Left colon (tissue), 2 donors: ENCODE data around the gene SIGLEC9. TPM values are rescaled to one million over a fixed set of nuclear protein-coding genes. Genes with fewer than 3 reads are reported as not detected.
"Not testable (repeated sequence)": the region's sequence is repeated elsewhere in the genome, so short reads cannot be mapped to it uniquely, and the experiment has no call there.

ENCODE experiments used
- ATAC-seq: fragments of 200-7000 bp; cut with Tn5 transposase; one replicate; pipeline ENCODE4 v1.9.1; 2020; ENCODE audit warnings: mild to moderate bottlenecking, moderate library complexity
- DNase-seq, 2 donors: peaks; one replicate each; pipeline ENCODE4 v3.0.0-alpha.2; 2020
- intact Hi-C, 2 donors: fragments of 100-400 bp; cut with DNase I in 1 of 2; cut with micrococcal nuclease in 1 of 2; formaldehyde crosslinking; loops; one replicate each; pipeline versions ENCODE4 v1.11.2 to v1.14.0; 2022; cut with DNase I, micrococcal nuclease
- total RNA-seq, 2 donors: library from RNA; stranded (reverse); fragmentation: NEBNext Ultra II Directional; extraction: Animal tissue kit (Norgen Biotek cat#: 25700); gene quantifications; one replicate each; pipeline ENCODE4 v1.2.1, GENCODE V29; 2021
- donor health status: DM: no; HTN: no; CAD: no.
- donor health status: DM: yes; HTN: yes; CAD: no.

SIGLEC9 gene
- total RNA-seq, 2 donors from 2014 or later: 0.82 to 2.0 TPM

DNA sequence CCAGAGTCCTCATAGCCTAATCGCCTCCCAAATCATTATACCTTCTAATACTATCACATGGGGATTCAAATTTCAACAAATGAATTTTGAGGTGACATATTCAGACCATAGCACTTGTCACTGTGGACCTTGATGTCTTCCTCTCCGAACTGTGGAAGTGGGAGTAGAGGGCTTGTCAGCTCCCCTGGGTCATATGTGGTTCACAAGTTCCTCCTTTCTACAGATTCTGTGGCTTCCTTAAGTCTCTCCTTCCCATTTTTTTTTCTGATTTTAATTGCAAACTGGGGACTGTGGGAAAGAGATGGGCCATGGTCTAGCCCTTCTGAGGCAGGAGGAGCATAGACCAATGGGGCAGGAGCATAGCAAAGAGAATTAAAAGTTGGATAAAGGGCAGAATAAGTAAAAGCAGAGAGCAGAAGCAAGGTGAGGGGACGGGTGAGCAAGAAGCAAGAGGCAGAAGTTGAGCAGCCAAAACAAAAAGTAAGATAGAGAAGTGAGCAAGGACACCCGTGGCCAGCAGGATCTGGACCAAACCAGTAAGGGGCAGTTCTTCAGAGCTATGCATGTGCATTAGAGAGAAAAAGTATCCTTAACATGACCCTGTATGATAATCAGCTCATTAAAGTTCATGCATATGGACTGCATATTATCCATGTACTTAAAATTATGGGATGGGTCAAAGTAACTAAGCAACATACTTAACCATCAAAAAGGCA, 14.8 kb downstream of the SIGLEC9 start:
- DNase-seq (no peak), ATAC-seq (no peak)
- intact Hi-C loops: no loop called here

DNA sequence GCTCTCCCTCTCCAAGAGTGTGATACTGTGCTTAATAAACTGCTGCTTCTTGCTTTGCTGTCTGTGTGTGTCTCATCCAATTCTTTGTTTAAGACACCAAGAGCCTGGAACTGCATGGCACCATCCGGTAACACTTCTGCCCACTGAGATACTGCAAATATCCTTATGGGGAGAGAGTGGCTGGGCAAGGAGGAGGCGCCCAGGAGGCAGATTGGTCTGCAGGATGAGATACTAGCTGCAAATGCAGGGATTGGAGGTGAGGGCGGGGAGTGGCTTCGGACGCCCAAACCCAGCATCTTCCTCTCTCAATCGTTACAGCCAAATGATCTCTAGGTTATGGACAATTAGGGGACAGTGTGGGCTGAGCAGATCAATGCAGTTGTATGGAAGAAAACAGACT, 15.7 kb downstream of the SIGLEC9 start:
- no peak for DNase-seq
- ATAC-seq: no peak
- intact Hi-C loops: no loop called here

GRCh38 chr19:51141181-51141580, 16.5 kb downstream of the SIGLEC9 start:
- intact Hi-C loops: no loop called here
- ATAC-seq: no peak
- DNase-seq: no peak

DNA sequence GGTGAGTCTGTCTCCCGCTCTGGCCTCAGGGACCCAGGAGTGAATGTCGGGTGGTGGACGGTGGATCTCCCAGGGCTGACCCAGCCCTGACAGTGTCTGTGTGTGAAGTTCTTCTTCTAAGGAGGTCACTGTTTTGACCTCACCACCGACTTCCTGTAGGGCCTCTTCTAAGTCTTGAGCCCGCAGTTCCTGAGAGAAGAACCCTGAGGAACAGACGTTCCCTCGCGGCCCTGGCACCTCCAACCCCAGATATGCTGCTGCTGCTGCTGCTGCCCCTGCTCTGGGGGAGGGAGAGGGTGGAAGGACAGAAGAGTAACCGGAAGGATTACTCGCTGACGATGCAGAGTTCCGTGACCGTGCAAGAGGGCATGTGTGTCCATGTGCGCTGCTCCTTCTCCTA, 17.4 kb downstream of the SIGLEC9 start, which contains the start of gene SIGLEC7:
SIGLEC7 (plus strand) TSS at position 183 of the 400 bp plus-strand sequence; CDS start at position 252, 69 bp downstream.
- DNase-seq (no peak), ATAC-seq (no peak)
- intact Hi-C loops: no loop called here

- intact Hi-C loops, ATAC-seq, DNase-seq: not testable (repeated sequence)
Measured at GRCh38 chr19:51142809-51143475, 18.2 kb downstream of the SIGLEC9 start.

GRCh38 chr19:51143486-51143885, 18.8 kb downstream of the SIGLEC9 start:
- no peak for ATAC-seq

DNA sequence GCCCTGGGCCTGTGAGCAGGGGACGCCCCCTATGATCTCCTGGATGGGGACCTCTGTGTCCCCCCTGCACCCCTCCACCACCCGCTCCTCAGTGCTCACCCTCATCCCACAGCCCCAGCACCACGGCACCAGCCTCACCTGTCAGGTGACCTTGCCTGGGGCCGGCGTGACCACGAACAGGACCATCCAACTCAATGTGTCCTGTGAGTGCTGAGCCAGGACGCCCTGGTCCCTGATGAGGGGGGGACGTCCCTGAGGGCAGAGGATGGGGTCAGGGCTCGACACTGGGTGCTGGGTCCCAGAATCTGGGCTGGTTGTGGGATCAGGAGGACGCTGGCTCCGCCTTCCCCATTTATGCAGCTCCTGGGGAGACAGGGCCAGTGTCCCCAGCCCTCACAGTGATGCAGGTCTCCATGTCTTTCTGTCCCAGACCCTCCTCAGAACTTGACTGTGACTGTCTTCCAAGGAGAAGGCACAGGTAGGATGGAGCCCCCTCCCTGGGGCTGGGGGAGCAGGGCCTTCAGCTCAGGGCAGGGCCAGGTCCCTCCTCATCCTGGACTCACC, 19.9 kb downstream of the SIGLEC9 start:
- DNase-seq (no peak), ATAC-seq (no peak)
- intact Hi-C loops: no loop called here

More at GRCh38 chr19:51143486-51143885, 18.8 kb downstream of the SIGLEC9 start:
- no peak for DNase-seq
- intact Hi-C loops: no loop called here

GRCh38 chr19:51145916-51146493, 21.3 kb downstream of the SIGLEC9 start:
- intact Hi-C loops: no loop called here
- ATAC-seq (no peak), DNase-seq (no peak)

DNA sequence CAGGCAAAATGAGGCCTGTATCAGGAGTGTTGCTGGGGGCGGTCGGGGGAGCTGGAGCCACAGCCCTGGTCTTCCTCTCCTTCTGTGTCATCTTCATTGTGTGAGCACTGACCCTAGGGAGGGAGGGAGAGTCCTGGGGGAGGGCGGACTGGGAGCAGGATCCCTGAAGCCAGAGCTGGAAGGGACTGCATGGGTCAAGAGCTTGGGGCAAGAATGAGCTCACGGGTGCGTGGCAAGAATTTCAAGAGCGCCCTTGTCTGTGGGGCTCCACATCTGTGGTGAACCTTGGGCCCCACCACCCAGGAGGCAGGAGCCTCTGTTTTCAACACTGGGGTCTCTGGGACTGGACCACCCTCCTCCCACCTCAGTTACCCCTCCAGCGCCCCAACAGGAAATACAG, 22.0 kb downstream of the SIGLEC9 start:
- intact Hi-C loops: no loop called here
- DNase-seq: no peak
- no peak for ATAC-seq

GRCh38 chr19:51147663-51148062, 23.0 kb downstream of the SIGLEC9 start:
- DNase-seq (no peak), ATAC-seq (no peak)
- intact Hi-C loops: no loop called here

GRCh38 chr19:51148580-51148979, 23.9 kb downstream of the SIGLEC9 start:
- ATAC-seq: no peak
- DNase-seq: no peak
- intact Hi-C loops: no loop called here

DNA sequence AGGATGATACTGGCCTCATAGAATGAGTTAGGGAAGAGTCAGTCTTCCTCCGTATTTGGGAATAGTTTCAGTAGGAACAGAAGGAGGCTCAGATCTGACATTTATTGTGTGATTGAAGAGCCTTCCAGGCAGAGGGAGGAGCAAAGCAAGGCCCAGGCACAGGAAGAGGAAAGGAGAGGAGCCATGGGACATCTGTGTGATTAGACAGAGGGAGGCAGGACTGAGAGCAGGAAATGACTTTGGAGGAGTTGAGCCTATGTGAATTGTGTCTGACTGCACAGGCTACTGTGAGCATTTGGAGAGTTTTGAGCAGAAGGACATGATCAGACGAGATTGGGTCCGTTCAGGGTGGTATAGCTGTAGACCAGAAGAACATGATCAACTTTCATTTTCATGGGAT, 25.9 kb downstream of the SIGLEC9 start:
- intact Hi-C loops: no loop called here
- no peak for DNase-seq
- ATAC-seq: no peak

- intact Hi-C loops: no loop called here
- DNase-seq (no peak), ATAC-seq (no peak)
Measured at GRCh38 chr19:51156710-51157109, 32.0 kb downstream of the SIGLEC9 start.

DNA sequence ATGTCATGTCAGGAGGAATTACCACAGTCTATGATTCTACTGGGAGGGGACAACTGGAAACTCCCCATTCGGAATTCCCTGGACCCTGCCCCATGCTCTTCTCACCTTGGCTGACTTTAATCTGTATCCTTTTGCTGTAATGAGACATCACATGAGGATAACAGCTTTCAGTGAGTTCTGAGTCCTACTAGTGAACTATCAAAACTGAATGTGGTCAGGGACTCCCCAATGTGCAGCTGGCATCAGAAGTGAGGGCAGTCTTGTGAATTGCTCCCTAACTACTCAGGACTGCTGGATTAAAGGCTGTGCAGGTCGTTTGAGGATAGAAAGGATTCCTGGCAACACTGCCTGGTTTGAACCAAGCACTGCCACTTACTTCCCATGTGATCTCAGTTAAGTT, 32.6 kb downstream of the SIGLEC9 start:
- intact Hi-C loops: no loop called here
- no peak for DNase-seq
- ATAC-seq: no peak

DNA sequence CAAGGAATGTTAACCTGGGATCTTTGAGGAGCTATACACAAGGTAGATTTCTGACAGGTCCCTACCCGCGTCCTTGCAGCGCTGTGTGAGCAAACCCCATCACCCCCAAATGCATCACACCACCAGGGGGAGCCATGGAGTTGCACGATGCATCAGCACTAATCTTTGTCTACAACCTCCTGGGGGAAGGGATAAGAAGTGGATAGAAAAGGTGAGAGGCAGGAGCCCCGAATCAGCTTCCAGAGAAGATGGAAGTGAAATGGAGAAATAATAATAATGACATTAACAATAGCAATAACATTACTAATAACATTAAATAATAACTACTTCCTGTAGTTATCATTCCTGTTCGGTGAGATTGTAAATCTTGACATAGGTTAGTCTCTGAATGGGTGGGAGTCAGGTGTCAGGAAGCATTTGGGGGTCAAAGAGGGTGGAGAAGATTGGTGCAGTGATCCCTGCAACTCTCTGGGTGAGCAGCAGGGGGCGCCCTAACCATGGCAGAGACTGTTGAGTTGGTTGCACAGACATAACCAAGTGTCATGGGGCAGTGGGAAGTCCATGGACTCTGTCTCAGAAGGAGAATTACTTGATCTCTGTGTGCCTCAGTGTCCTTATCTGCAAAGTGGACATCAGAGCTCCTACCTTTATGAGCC, 33.9 kb downstream of the SIGLEC9 start:
- intact Hi-C loops: no loop called here
- no peak for ATAC-seq
- peak in 1 of 2 donors; percentile 70 for DNase-seq

DNA sequence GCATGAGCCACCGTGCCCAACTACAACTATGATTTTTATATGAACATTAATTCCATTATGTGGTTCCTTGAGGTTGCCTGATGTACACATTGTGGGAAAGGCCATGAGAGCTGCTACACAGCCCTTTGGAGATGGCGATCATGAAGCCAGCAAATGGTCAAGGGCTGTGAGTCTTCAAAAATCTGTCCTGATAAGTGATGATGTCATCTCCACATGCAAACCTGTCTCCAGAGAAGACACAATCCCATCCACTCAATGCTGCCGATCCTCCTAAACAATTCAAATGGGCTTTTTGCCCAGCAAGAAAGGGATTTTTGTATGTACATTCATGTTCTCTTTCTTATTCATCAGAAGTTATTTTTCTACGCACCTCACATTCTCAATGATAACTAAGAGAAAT, 35.0 kb downstream of the SIGLEC9 start:
- intact Hi-C loops: no loop called here
- ATAC-seq (no peak), DNase-seq (no peak)

DNA sequence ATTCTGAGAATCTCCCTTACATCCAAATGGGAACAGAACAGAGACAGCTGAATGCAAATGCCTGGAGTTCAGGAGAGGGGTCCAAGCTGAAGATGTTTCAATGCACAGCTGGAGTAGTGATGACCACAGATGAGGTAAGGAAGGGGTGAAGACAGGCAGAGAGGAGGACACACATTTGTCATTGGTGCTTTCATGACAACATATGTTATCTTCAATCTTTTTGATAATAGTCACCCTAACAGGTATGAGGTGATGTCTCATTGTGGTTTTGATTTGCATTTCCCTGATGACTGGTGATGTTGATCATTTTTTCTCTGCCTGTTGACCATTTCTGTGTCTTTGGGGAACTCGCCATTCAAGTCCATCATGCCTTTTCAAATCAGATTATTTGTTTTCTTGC, 36.6 kb downstream of the SIGLEC9 start:
- no peak for ATAC-seq
- no peak for DNase-seq

GRCh38 chr19:51161867-51162496, 37.3 kb downstream of the SIGLEC9 start:
- ATAC-seq: no peak
- intact Hi-C loops: no loop called here

More for the DNA sequence above, 36.6 kb downstream of the SIGLEC9 start:
- intact Hi-C loops: no loop called here

GRCh38 chr19:51163257-51163656, 38.6 kb downstream of the SIGLEC9 start:
- ATAC-seq (no peak), DNase-seq (no peak)
- intact Hi-C loops: no loop called here

More at GRCh38 chr19:51161867-51162496, 37.3 kb downstream of the SIGLEC9 start:
- no peak for DNase-seq
